WTC11 (cell line): ENCODE measurements around the gene FRMD6.

ENCODE experiments used
- CREB1 ChIP-seq: sonication (generic); formaldehyde crosslinking; IDR thresholded peaks from 2 replicates; pipeline ENCODE4 v1.8.0; 2023; ENCODE audit warnings: mild to moderate bottlenecking, missing genetic modification reagents
- E2F5 ChIP-seq: sonication (generic); formaldehyde crosslinking; IDR thresholded peaks from 2 replicates; pipeline ENCODE4 v1.8.1; 2022; ENCODE audit warnings: mild to moderate bottlenecking, moderate library complexity, missing genetic modification reagents
- FOXP4 ChIP-seq: sonication (generic); formaldehyde crosslinking; IDR thresholded peaks from 2 replicates; pipeline ENCODE4 v1.8.0; 2022; ENCODE audit warnings: mild to moderate bottlenecking, missing genetic modification reagents
- MAX ChIP-seq: sonication (generic); formaldehyde crosslinking; IDR thresholded peaks from 2 replicates; pipeline ENCODE4 v1.8.0; 2022; ENCODE audit warnings: mild to moderate bottlenecking, missing genetic modification reagents
- NR3C1 ChIP-seq: sonication (generic); formaldehyde crosslinking; conservative IDR thresholded peaks from 2 replicates; pipeline ENCODE4 v1.8.1; 2023; ENCODE audit warnings: low read depth, mild to moderate bottlenecking, missing genetic modification reagents
- RELA ChIP-seq: sonication (generic); formaldehyde crosslinking; IDR thresholded peaks from 2 replicates; pipeline ENCODE4 v1.8.1; 2022; ENCODE audit warnings: missing genetic modification reagents, mild to moderate bottlenecking, borderline replicate concordance
- SP1 ChIP-seq: sonication (generic); formaldehyde crosslinking; conservative IDR thresholded peaks from 2 replicates; pipeline ENCODE4 v1.8.1; 2022; ENCODE audit warnings: missing genetic modification reagents
- ZNF121 ChIP-seq: sonication (generic); formaldehyde crosslinking; IDR thresholded peaks from 2 replicates; pipeline ENCODE4 v1.8.0; 2023; ENCODE audit warnings: missing genetic modification reagents
- ZNF138 ChIP-seq: sonication (generic); formaldehyde crosslinking; conservative IDR thresholded peaks from 2 replicates; pipeline ENCODE4 v1.8.1; 2022; ENCODE audit warnings: mild to moderate bottlenecking, moderate library complexity, missing genetic modification reagents
- ZNF317 ChIP-seq: sonication (generic); formaldehyde crosslinking; IDR thresholded peaks from 2 replicates; pipeline ENCODE4 v1.8.1; 2023; ENCODE audit warnings: low read depth, mild to moderate bottlenecking, moderate library complexity, missing genetic modification reagents, borderline replicate concordance
- ZNF416 ChIP-seq: fragments of 250-450 bp; sonication (Bioruptor Pico); IDR thresholded peaks from 2 replicates; pipeline ENCODE4 v1.9.0; 2021; ENCODE audit warnings: mild to moderate bottlenecking, inconsistent platforms
- ZSCAN18 ChIP-seq: fragments of 250-450 bp; sonication (Bioruptor Pico); IDR thresholded peaks from 2 replicates; pipeline ENCODE4 v2.1.2; 2022; ENCODE audit warnings: mild to moderate bottlenecking, moderate library complexity
- TF ChIP-seq, protein P1 (sequence below): fragments of 200-600 bp; IDR thresholded peaks from 2 replicates; pipeline ENCODE4 v1.8.0; 2022; ENCODE audit warnings: antibody characterized with exemption
- TF ChIP-seq, protein P2 (sequence below): sonication (generic); formaldehyde crosslinking; conservative IDR thresholded peaks from 2 replicates; pipeline ENCODE4 v1.8.1; 2022; ENCODE audit warnings: mild to moderate bottlenecking, missing genetic modification reagents

- TF ChIP-seq ZNF416 = no peak
- TF ChIP-seq, protein P1, sequence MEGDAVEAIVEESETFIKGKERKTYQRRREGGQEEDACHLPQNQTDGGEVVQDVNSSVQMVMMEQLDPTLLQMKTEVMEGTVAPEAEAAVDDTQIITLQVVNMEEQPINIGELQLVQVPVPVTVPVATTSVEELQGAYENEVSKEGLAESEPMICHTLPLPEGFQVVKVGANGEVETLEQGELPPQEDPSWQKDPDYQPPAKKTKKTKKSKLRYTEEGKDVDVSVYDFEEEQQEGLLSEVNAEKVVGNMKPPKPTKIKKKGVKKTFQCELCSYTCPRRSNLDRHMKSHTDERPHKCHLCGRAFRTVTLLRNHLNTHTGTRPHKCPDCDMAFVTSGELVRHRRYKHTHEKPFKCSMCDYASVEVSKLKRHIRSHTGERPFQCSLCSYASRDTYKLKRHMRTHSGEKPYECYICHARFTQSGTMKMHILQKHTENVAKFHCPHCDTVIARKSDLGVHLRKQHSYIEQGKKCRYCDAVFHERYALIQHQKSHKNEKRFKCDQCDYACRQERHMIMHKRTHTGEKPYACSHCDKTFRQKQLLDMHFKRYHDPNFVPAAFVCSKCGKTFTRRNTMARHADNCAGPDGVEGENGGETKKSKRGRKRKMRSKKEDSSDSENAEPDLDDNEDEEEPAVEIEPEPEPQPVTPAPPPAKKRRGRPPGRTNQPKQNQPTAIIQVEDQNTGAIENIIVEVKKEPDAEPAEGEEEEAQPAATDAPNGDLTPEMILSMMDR = no peak
- no peak for TF ChIP-seq CREB1 (CRISPR knock-in tag)
- TF ChIP-seq ZNF121 (CRISPR knock-in tag) = no peak
- TF ChIP-seq, protein P2, sequence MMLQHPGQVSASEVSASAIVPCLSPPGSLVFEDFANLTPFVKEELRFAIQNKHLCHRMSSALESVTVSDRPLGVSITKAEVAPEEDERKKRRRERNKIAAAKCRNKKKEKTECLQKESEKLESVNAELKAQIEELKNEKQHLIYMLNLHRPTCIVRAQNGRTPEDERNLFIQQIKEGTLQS (CRISPR knock-in tag) = no peak
- no peak for TF ChIP-seq FOXP4 (CRISPR knock-in tag)
- TF ChIP-seq RELA (CRISPR knock-in tag) = no peak
- no peak for TF ChIP-seq ZSCAN18
- TF ChIP-seq SP1 (CRISPR knock-in tag) = no peak
- no peak for TF ChIP-seq ZNF138 (CRISPR knock-in tag)
- no peak for TF ChIP-seq ZNF317
- TF ChIP-seq NR3C1 (CRISPR knock-in tag) = no peak
- no peak for TF ChIP-seq MAX (CRISPR knock-in tag)
- no peak for TF ChIP-seq E2F5
Measured at GRCh38 chr14:51774209-51774608, 122.5 kb downstream of the FRMD6 start.
